ENCODE data around the gene ADPRH.
"Not testable (repeated sequence)": the region's sequence is repeated elsewhere in the genome, so short reads cannot be mapped to it uniquely, and the experiment has no call there.

Gene ADPRH

DNA sequence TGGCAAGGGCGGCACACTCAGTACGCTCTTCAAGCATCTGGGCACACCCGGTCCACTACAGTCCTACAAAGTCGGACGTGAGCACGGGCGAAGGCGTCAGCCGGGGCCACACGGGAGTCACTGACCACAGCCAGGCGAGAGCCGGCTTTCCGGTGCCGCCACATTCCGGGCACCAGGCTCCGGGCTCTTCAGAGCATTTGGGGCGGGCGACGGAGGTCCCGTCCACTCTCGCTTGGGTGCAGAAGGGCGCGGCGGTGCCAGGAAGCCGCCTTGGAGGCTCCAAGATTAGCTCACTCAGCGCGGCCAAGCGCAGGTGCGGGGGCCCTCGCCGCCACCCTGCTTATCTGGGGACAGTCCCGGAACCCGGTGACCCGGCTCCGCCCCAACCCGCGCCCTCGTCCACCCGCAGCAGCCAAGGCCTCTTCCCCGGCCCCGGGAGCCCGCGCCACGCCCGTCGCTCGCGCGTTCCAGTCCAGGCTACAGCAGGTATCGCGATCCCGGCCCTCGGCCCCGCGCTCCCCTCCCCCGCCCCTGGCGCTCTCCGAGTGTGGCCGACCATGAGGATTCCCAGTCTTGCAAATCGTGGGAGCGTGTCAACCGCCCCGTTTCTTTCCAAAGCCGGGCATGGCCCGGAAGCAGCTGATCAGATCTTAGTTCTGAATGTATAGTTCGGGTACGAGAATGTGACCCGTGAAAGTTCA is at the start of gene ADPRH:
TSS of gene ADPRH (plus strand) at position 127 of the 701 bp plus-strand sequence. CDS start 2,678 bp downstream, outside the sequence.
- peak in 1 of 2 experiments; percentile 18 for DNase-seq

DNA sequence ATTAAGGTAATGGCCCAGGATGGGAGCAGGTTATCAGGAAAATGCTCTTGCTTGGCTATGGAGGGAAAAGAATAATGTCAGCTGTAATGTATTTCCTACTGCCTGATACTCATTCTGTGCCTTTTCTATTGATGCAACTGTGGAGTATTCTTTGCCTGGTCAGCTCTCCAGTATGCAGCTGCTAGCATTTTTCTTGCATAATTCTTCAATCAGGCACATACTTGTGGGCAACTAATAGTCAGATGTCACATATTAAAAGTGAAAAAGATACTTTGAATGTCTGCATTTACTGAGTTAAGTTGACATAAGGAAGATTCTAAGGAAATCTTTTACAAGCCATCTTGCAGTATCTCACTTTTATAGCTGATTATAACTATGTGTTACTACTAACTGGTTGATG is 49.4 kb upstream of the ADPRH start:
- DNase-seq = no peak

DNA sequence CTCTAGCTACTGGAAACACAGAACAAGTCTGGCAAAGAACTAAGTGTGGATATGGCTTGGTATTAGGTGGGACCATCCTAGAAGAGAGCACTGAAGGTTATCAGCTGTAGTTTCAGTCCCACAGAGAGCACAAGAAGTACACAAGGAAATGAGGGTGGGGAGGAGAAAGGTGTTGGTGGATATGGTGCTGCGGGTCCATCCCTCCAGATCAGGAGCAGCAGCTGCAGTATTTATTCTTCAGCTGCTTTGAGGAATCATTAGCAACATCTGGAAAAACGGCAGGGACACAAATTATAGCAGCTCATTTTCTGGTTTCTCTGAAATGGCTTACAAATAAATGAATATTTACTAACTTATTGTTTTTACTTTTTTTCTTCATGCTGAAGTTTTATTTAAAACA is 48.8 kb upstream of the ADPRH start:
- no peak for DNase-seq

DNA sequence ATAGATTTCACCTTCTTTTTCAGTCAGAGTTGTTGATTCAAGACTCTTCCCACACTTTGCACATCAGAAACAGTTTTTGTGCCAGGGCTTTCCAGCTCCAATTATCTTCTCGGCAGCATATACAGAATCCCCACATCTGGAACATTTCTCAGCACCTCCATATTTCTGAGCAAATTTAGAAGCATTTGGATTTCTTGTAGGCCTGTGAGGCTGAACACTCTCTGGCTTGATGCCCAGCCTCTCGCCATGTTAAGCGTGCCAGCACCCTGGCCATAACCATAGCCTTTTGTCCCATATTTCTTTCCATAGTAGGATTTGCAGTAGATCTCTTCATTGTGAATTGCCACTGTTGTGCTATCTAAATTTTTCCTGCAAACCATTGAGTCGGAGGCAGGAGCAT is 48.1 kb upstream of the ADPRH start:
- no peak for DNase-seq

DNA sequence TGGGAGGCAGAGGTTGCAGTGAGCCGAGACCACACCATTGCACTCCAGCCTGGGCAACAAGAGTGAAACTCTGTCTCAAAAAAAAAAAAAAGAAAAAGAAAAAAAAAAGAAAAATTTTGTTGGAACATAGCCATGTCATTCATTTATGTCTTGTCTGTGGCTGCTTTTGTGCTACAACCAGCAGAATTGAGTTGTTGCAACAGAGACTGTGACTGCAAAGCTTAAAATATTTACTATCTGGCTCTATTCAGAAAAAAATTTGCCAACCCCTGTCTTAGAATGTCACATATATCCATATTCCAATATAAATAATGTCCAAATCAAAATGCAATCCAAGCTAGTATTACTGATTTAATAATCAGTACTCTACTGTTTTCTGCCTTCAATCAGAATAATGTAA is 45.0 kb upstream of the ADPRH start:
- DNase-seq = no peak

DNA sequence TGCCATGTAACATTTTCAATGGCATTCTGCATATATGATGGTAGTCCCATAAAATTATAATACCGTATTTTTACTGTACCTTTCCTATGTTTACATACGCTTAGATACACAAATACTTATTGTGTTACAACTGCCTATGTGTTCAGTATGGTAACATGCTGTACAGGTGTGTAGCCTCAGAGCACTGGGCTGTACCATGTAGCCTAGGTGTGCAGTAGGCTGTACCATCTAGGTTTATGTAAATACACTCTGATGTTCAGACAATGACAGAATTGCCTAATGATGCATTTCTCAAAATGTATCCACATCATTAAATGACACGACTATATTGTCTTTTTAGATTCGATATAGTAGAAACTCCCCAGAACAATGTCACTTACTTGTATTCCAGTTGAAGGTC is 42.5 kb upstream of the ADPRH start:
- DNase-seq = no peak

DNA sequence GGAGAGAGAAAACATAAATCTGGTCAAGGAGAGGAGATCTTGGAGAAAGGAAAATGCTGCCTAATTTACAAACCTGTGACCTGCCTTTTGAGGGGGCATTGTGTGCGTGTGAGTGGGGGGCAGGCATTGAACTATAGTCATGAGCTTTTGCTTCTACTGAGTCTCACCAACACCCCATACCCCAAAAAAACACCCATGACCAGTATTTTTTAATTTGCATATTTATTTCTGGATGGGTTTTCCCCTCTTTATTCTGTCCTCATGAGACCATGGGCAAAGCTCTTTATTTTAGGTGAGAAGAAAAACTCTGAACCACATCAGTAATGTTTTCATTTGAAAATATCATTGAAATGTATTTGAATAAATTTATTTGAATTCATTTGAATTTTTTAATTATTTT is 40.5 kb upstream of the ADPRH start:
- DNase-seq = no peak

DNA sequence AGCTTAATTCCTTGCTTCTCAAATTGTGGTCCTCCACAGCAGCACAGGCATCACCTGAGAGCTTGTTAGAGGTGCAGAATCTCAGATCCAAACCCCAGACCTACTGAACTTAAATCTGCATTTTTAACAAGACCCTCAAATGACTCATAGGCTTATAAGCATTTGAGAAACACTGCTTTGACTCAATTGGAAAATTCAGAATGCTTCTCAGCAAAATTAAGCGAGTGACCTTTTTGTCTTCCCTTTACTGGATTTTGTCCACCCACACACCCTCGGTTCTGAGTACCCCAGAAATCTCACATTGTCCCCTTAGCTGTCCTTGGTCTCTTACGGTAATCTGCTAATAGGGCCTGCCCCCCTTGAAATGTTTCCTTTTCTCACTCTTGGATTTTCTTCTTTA is 37.7 kb upstream of the ADPRH start:
- no peak for DNase-seq

DNA sequence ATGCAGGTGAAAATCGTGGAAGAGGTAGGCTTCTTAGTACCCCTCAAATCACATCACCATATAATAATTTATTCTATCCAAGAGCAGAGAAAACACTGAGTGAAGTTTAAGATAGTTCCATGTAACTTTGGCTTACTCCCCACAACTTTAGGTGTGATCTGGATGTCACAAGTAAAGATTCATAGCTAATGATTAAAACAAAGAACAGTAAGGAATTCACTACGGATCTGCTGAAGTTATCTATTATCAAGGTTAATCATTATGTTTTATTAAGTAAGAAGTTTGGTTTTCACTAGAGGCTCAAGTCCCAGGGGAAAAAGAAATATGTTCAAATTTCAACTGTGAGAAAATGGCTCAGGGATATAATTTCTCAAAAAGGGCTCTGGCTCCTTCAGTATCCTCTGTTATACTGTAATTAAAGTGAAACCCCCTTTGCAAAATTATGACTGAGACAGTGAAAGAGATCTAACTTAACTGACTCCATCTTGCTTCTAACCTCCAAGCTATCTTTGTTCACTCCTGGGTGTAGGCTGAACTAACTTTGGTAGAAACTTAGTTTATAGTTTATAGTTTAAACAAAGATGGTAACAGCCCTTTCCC is 37.0 kb upstream of the ADPRH start:
- no peak for DNase-seq

DNA sequence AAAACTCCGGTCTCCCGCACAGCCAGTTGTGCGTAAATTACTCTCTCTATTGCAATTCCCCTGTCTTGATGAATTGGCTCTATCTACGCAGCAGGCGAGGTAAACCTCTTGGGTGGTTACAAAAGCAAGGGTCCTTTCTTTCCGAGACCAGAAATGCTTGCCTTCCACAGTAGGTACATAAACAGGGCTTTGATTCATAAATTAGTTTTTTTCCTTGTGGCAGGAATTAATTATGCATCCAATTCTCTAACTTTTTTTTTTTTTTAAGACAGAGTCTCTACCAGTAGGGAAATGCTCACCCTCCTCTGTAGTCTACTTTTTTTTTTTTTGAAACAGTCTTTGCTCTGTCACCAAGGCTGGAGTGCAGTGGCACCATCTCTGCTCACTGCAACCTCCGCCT is 36.1 kb upstream of the ADPRH start:
- DNase-seq = no peak

DNA sequence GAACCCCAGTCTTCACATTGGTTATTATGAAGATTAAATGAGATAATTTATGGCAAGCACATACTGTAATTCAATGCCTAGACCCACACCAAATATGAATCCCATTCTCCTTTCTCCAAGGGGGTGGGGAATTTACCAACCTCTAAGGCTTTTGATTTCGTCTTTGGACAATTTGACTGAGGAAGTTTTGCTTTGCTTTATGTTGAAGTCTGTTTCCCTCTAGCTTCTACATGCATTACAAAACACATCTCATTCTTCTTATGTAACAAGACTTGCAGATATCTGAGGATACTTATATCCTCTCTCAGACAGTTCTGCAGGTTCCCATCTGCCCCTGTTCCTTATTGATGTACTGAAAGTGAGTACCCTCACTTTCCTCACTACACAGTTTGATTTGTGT is 32.1 kb upstream of the ADPRH start:
- DNase-seq = no peak

DNA sequence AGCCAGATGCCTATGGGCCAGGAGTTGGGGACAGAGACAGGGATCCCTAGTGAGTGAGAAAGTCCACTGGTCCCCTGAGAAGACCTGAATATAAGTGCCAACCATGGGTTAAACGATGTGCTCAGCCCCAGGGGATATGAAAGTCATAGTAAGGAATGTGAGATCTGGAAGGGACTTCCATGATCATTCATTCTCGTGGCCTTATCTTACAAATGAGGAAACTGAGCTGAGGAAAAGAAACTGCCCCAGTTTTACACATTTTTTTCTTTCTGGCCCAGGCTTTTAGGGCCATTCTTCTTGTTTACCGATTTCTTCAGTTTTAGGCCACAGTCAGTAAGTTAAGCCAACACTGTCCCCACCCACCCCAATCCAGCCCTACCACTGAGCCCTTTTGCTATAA is 31.0 kb upstream of the ADPRH start:
- DNase-seq = no peak

DNA sequence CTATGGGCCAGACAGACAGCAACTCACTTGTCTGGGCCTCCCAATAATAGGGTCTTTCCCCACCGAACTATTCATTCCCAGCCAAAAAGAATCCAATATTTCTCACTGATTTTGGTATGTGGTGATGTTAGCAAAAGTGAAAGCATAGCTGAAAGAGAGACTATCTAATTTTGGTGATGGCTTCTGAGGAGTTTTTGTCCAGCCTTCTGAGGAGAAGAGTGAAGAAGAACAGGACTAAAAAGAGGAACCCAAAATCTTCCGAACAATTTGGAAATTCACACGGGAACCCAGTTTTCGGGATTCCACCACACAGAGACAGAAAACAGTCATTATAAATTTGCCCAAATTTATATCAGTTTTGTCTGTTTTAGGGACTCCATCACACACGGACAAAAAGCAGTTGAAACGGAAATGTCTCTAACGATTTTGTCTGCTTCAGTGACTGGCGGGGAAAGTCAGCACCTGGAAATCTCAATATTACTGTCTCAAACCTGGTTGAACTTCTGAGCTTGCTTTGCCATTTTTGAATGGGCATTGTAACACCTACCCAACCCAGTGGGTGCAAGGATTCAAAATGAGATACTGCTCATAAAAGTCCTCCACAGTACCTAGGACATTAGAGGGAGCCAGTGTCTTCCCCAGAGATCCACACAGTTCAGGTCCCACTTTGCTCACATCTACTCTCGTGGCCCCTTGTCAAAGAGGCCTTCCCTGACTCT is 28.9 kb upstream of the ADPRH start:
- DNase-seq = no peak

DNA sequence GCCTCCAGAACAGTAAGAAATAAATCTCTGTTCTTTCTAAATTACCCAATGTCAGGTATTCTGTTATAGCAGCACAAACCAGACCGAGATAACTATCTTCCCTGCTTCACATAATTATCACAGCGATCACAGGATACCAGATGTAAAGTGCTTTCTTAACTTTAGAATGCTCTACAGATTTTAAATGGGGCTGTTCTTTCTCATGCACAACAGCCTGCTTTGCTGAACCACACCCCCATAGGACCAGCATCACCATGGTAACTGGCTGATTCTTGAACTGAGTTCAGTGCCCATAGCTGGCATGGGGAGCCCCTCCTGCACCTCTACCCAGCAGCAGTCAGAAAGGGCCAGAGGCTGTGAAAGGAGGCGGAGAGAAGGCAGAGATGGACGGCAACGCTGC is 27.7 kb upstream of the ADPRH start:
- DNase-seq = no peak

DNA sequence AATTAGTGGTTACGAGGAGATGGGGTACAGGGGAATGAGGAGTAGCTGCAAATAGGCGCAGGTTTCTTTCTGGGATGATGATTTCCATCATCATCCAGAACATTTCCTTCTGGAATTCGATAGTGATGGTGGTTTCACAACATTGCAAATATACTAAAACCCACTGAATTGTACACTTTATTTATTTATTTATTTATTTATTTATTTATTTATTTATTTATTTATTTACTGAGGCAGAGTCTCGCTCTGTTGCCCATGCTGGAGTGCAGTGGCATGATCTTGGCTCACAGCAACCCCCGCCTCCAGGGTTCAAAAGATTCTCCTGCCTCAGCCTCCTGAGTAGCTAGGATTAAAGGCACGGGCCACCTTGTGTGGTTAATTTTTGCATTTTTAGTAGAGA is 26.4 kb upstream of the ADPRH start:
- DNase-seq = not testable (repeated sequence)

DNA sequence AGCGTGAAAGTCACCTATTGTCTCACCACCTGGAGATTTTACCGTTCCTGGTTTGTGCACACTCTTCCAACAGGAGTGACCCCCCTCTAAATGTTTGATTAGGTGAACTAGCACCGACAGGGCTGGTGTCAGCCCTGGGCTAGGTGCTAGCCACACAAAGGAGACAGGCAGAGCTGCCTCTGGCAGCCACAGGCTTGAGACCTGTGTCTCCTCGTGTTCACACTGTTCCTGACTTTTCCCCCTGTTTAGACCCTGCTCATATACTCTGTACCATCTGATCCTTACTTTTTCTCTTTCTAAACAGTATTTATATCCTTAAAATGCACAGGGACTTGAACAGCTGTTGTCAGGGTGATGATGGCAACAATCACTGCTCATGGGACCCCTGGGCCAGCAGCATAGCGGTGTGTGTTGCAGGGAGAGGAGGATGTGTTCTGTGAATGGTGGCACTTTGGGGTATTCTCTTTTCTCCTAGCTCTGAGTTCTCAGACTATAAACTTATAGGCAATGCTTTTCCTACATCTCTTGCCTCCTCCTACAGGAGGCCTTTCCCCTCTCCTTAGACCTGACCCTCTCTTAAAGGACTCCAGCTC is 25.4 kb upstream of the ADPRH start:
- no peak for DNase-seq

DNA sequence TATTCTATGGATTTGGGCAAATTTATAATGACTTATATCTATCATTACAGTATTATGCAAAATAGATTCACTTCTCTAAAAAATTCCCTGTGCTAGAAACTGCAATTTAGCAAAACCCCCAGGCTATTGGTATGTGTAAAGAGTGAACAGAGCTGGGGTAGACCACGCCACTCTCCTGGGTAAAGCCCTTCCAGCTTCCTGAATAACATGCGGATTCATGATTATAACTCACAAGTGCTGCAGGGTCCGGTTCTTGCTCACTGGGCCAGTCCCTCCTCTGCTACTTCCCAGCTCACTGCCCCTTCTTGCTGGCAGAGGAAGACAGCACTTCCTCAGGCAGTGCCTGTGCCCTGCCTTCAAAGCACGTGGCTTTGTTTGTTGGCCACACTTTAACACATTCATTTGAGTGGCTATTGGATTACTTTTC is 24.0 kb upstream of the ADPRH start:
- no peak for DNase-seq

DNA sequence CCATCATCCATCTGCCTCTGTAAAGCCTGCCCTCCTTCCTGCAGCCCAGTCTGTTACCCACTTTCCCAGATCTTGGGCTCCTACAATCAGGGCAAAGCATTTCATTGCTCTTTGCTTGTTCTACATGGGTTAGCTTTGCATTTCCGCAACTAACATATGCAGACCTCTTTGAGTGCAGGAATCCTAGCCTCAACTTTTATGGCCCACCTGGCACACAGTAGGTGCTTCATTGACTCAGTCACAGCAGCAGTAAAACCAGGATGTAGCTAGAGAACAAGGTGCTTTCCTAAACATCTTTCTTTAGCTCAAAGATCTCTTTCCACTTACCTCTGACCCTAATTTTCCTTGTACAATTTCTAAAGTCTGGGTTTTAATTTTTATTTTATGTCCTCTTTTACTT is 23.4 kb upstream of the ADPRH start:
- no peak for DNase-seq

DNA sequence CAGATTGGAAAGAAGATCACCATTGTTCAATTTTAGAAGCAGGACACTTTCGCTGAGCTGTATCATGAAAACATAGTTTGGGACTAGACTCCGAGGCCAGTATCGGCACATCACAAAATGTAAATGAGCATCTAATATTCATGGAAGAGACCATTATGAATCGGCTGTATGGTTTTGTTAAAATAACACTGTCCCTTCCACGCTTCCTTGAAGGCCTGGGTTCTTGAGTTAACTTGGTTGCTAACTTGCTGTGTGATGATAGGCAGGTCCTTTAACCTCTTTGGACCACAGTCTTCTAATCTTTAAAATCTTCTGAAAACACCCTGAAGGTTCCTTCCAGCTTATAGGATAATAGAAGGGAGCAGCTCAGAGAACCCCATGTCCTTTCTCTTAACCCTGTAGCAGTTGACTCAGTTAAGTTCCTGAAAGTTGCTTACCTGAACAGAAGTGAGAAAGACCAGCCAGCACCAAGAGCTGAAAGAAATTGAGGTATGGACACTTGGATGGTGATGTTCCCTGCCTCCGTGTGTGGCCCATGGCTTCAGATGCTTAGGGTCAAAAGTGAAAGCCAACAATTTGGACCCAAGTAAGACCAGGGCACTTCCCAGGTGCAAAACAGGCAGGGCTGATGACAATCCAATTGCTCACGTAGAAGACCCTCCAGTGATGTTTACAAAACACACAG is 22.0 kb upstream of the ADPRH start:
- no peak for DNase-seq

DNA sequence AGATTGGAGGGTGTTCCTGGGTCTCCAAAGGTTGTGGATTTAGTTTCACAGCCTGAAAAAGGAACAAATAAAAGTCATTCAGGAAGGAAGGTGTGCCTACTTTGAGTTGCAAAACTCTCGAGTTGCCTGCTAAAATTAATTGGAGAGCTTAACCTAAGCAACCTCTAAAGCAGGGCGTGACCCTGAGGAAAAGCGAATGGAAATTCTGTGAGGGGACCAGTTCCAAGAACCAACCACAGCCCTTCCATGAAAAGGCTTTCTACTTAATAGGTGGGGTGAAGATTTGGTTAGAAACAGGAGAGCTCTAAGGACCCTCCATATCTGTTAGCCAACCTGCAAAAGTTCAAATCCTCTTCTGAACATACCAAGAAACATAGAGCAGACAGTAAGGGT is 21.4 kb upstream of the ADPRH start:
- DNase-seq = no peak

DNA sequence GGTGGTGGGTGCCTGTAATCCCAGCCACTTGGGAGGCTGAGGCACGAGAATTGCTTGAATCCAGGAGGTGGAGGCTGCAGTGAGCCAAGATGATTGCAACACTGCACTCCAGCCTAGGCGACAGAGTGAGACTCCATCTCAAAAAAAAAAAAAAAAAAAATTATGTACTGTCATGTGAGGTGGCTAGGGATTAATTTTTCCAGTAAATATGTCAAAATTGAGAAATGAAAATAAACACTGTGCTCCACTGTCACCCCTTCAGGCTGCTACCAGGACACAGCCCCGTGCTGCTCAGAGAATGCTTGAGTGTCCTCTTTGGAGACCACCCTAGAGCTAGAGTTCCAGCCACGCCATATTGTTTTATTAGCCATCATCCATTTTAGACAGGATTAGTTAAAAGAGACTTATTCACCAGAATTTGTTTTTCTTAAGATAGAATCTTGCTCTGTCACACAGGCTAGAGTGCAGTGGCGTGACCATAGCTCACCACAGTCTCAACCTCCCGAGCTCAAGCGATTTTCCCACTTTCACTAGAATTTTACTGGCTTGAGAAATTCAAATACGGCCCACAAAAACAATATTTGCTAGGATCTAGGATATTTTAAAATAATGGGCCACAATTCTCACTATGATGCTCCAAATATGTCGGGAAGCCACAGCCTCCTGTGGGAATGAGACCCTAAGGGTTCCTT is 20.5 kb upstream of the ADPRH start:
- no peak for DNase-seq

DNA sequence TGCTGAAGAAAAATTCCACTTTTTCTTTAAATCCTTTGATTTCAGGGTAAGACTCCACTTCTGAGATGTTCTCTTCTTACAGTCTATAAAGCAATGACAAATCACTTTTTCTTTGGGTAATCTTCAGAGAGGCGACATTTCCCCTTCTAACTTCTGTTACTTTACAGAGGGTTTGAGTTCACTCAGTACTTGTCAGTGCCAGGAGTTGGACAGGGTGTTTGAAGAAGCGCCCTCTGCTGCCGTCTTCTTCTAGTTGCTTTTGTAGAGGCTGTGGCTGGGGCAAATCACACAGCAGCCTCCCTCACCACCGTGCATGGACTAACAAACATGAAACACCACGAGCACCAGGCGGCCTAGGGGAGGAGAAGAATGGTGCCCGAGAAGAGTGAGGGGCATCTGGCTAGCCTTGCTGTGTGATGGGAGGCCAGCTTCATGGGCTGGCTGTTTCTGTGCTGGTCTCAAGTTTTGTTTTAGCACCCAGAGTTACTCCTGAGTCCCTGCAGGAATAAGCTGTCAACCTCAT is 19.8 kb upstream of the ADPRH start, which contains the start of gene CD80:
TSS of gene CD80 (minus strand) at position 174 of the 523 bp plus-strand sequence. CDS start 1,886 bp downstream, outside the sequence.
- DNase-seq = no peak

Measured in NCI-H1930 (cell line).